NCI-H446 treated with DMSO at 0.1 percent for 48 hours (cell line): ENCODE data around the gene CAPNS1.

Source experiments
- DNase-seq: peaks from one replicate; lab custom pipeline; 2025; lab: John Stamatoyannopoulos, UW

CAPNS1 gene

GRCh38 chr19:36139473-36140303 lies at the start of gene CAPNS1:
Gene CAPNS1, plus strand, starts transcription at chr19:36140066. Its CDS starts 946 bp downstream, at chr19:36141012.
- peak; percentile 93 for DNase-seq

DNA sequence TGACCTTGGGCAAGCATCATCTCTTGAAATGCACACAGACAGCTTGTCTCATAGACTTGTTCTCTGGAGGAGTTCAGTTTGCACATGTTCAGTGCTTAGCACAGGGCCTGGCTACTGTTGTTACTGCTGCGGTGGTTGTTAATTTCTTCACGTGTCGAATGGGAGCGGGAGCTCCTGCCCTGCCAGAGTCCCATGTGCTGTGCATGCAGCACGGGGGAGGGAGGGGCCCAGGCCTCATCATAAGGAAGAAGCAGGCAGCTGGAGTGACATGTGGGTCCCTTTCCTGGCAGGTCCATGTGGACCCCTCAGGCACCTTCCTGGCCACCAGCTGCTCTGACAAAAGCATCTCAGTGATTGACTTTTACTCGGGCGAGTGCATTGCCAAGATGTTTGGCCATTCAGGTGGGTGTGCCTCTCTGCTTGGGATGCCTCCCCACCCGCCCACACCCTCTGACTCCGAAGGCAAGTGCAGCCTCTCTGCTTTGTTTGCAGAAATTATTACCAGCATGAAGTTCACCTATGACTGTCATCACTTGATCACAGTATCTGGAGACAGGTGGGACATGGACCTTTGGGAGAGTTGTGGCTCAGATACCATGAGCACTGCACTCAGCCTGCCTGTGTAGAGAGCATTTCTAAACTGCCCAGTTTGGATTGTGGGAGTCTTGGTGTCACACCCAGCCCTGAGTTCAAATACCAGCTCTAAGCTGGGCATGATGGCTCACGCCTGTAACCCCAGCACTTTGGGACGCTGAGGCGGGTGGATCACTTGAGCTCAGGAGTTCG lies 48.8 kb upstream of the CAPNS1 start:
- no peak for DNase-seq

DNA sequence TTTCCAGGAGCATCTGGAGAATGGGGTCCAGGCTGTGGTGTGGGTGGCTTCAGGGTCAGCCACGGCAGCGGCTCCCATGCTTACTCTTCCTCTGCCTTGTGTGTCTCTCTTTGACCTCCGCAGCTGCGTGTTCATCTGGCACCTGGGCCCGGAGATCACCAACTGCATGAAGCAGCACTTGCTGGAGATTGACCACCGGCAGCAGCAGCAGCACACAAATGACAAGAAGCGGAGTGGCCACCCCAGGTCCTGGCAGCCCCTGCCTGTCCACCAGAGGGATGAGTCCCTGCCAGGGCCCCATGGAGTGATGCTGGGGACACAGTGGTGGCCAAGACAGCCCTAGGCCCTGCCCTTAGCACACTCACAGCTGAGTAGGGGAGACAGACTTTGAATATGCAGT lies 47.3 kb upstream of the CAPNS1 start:
- no peak for DNase-seq

- no peak for DNase-seq
Measured at GRCh38 chr19:36093146-36093662, 46.7 kb upstream of the CAPNS1 start.

DNA sequence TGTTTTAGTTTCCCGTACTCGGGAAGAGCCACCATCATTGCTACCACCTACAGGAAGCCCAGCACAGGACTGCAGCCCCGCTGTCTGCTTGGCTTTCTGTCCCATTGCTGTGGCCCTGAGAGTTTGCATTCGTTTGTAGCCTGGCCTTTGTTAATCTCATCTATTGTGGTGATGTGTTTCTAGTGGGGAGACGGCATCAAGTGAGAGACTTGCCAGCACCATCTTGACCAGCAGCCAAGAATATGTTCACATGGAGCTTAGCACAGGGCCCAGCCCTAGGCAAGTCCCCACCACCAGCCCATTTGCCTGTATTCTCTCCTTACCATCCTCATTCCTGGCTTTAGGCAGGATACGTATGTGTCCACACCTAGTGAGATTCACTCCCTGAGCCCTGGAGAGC lies 46.2 kb upstream of the CAPNS1 start:
- DNase-seq, result no peak

DNA sequence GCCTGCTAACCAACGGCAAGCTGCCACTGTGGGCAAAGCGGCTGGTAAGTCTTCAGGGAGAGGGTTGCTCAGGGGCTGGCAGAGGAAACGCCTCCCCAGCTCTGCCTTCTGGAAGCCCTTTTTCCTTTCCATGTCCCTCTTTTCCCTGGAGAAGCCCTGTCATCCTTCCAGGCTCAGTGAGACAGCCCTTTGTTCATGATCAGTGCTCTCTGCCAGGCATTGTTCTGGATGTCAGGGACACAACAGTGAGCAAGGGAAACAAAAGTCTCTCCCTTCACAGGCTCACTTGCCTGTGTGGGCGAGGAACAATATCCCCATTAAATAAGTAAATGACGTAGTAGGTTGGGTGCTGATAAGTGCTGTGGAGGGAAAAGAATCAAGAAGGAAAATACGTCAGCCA lies 42.8 kb upstream of the CAPNS1 start:
- DNase-seq, result no peak

DNA sequence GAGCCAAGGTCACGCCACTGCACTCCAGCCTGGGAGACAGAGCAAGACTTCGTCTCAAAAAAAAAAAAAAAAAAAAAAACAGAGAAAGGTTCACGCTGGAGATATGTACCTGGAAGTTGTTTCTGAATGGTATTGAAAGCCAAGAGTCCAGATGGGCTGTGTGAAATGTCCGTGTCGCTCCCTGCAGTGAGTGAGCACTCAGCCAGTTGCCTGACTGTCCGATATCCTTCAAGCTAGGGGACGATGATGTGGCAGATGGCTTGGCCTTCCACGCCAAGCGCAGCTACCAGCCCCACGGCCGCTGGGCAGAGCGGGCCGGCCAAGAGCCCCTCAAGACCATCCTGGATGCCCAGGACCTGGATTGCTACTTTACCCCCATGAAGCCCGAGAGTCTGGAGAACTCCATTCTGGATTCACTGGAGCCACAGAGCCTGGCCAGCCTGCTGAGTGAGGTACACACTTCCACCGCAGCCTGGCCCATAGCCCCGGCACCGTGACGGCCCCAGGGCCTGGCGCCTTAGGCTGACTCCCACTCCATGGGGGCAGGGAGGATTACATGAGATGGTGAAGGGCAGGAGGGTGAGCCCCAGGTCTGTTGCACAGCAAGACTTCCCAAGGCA lies 40.6 kb upstream of the CAPNS1 start:
- no peak for DNase-seq

GRCh38 chr19:36100476-36100875 lies 39.4 kb upstream of the CAPNS1 start:
- no peak for DNase-seq

DNA sequence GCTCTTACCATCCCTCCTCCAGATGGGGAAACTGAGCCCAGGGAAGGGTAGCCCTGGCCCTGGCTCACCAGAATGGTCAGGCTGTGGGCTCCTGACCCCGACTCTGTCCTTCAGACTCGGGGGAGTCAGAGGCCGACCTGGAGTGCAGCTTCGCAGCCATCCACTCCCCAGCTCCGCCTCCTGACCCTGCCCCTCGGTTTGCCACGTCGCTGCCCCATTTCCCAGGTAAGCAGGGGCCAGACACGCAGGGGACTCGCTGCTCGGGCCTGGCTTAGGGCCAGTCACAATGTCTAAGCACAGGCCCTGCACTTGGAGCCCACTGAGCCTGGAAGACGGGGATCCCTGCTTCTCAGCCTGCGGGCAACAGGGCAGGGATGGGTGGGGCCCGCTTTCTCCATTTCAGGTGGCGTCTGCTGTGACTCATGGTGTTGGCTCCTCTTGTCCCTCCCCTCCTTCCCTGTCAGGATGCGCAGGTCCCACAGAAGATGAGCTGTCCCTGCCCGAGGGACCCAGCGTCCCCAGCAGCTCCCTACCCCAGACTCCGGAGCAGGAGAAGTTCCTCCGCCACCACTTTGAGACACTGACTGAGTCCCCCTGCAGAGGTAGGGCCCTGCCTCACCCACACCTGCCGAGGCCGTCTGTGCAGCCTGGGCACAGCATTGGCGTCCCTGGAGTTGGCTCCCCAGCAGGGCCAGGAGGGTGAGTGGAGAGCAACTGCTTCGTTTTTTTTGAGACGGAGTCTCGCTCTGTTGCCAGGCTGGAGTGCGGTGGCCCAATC lies 38.1 kb upstream of the CAPNS1 start:
- DNase-seq, result no peak

GRCh38 chr19:36103040-36103626 lies 36.7 kb upstream of the CAPNS1 start:
- DNase-seq, result no peak

DNA sequence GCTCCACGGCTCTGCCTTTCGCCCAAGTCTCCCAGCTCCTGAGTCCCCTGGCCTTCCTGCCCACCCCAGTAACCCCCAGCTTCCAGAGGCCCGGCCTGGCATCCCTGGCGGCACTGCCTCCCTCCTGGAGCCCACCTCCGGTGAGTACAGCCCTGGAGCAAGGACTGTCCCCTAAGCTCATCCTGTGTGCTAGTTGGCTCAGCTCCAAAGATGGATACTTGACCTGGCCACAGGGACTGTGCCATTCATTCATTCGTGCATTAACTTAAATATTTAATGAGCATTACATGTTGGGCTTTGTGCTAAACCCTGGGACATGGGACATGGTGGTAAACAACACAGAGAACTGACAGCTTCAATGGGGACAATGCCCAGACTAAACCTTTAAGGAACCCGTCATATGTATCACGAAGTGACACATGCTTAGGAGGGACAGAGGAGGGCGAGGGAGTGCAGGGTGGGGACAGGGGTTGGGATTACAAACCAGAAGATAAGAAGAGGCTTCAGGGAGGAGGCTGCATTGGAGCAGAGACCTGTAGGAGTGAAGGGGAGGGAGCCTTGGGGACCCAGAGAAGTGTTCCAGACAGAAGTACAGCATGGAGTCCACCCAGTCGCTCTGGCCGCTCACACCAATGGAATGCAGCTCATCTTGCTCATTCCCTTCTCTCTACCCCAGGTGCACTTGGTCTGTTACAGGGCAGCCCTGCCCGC lies 35.9 kb upstream of the CAPNS1 start:
- no peak for DNase-seq

DNA sequence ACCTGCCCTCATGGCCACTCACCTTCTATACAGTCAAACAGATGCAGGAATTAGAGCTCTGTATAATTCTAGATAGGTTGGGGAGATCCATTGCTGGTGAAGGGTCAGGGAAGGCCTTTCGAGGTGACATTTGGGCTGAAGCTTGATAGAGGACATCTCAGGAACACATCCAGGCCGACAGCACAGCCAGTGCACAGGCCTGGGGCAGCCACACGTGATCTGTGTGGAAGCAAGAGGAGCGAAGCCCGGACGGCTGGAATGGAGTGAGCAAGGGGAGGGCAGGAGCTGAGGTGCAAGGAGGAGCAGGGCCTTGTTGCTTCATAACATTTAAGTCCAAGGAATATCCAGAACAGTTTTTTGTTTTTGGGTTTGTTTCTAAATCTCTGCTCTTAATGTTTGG lies 33.4 kb upstream of the CAPNS1 start:
- no peak for DNase-seq

GRCh38 chr19:36106991-36107390 lies 32.9 kb upstream of the CAPNS1 start:
- DNase-seq, result no peak

DNA sequence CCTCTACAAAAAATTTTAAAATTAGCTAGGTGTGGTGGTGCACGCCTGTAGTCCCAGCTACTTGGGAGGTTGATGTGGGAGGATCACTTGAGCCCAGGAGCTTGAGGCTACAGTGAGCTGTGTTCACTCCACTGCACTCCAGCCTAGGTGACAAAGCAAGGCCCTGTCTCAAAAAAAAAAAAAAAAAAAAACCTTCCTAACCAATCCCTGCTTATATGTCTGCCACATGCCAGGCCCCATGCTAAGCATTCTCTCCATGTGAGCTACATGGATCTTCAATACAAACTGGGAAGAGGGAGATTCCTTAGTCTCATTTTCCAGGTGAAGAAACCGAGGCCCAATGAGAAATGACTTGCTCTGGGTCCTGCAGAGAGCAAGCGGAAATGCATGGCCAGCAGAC lies 31.2 kb upstream of the CAPNS1 start:
- no peak for DNase-seq

DNA sequence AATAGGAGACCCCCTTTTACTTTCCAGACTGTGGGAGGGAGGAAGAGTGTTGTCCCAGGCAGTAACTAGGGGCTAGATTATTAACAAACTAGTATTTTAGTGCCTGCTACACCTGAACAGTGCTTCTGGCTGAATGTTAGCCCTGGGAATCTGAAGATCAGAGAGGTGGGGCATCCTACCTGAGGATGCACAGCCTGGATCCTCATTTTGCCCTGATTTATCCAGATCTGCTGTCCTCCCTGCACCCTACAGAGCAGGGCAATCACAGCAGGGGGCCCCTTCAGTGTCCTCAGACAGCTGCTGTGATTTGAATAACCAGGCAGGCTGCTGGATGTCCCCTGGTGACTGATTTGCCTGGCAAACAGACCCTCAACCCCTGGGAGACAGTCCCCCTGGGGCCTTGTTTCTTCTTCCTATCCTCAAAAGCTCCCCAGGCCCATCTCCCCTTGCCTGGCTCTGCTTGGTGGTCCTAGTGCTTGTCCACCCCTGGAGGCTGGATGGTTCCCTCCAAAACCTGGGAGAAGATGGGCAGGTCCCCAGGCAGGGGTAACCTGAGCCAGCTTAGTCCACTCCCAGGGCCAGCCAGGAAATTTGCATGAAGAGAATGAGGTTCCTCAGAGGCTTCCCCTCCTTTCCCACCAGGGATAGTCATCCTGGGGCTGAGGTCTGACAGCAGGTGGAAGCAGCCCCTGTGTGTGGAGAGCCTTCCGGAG lies 29.2 kb upstream of the CAPNS1 start, which contains the start of gene OVOL3:
TSS of gene OVOL3 (plus strand) at position 657 of the 713 bp plus-strand sequence. CDS start 60 bp downstream, outside the sequence.
- DNase-seq, result no peak

DNA sequence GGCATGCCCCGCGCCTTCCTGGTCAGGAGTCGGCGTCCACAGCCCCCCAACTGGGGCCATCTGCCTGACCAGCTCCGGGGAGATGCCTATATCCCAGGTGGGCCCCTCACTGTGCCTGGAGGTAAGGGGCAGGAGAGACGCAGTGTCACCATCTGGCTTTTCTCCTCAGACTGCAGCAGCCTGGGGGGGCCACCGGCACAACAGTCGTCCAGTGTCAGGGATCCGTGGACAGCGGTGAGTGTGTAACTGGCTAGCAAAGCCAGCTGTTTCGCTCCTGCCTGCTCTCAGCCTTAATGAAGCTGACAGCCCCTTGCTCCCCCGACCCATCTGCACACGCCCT lies 28.7 kb upstream of the CAPNS1 start:
- no peak for DNase-seq

DNA sequence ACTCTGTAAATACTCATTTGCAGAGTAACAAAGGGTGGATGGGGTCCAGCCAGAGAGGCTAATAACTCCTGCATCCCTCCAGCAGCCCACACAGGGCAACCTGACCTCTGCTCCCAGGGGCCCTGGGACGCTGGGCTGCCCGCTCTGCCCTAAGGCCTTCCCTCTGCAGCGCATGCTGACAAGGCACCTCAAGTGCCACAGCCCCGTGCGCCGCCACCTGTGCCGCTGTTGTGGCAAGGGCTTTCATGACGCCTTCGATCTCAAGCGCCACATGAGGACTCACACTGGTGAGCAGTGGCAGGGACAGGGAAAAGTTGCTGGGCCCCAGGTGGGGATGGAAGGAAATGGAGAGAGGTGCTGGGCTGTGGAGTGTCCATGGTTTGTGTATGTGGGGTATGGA lies 27.2 kb upstream of the CAPNS1 start:
- DNase-seq, result no peak

DNA sequence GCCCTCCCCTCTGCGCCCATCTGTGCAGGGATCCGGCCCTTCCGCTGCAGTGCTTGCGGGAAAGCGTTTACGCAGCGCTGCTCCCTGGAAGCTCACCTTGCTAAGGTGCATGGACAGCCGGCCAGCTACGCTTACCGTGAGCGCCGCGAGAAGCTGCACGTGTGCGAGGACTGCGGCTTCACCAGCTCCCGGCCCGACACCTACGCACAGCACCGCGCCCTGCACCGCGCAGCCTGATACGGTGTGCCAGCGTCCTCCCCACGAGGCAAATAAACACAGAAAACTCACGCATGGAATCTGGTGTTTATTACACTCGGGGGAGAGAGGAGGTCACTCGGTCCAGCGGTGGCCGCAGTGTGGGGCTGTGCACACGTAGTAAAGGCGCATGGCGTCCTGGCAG lies 26.4 kb upstream of the CAPNS1 start:
- DNase-seq, result no peak

DNA sequence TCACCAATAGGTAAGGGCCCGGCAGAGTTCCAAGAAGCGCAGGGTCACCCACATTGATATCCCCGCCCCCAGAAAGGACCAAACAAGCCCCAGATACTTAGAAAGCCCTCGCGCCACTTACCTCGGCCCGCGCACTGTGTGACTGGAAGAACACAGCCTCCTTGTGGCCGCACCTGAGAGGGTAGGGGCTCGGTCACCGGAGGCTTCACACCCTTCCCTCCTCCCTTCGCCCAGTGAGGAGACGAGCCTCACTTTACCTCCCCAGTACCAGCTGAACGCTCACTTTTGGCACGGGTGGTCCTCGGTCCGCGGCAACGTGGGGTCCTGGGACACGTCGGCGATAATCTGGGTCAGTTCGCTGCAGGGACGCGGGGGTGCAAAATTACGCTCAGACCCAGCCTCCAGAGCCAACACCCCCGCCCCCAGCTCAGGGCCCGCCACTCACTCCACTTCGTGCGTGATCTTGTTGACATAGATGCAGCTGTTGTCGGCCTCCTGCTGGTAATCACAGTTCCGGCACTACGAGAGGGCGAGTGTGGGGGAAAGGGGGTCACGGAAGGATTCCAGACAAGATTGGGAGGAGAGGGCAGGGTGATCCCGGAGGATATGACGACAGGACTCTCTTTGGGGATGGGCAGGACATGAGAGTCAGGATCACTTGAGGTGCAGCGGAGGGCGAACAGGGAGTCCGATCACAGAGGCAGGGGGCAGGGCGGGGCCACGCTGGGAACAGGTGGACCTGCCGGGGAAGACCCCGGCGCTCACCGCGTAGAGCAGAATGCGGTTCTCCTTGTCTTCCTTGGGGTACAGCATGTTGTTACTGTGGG lies 25.8 kb upstream of the CAPNS1 start:
- no peak for DNase-seq
